Astrocyte of the hippocampus (primary cell): ENCODE results near the gene IDS.
"Not testable (repeated sequence)": the region's sequence is repeated elsewhere in the genome, so short reads cannot be mapped to it uniquely, and the experiment has no call there.

Experiments
- DNase-seq: peaks from one replicate; pipeline ENCODE4 v3.0.0; 2011; ENCODE audit warnings: low read depth, low spot score

IDS gene, protein sequence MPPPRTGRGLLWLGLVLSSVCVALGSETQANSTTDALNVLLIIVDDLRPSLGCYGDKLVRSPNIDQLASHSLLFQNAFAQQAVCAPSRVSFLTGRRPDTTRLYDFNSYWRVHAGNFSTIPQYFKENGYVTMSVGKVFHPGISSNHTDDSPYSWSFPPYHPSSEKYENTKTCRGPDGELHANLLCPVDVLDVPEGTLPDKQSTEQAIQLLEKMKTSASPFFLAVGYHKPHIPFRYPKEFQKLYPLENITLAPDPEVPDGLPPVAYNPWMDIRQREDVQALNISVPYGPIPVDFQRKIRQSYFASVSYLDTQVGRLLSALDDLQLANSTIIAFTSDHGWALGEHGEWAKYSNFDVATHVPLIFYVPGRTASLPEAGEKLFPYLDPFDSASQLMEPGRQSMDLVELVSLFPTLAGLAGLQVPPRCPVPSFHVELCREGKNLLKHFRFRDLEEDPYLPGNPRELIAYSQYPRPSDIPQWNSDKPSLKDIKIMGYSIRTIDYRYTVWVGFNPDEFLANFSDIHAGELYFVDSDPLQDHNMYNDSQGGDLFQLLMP

DNA sequence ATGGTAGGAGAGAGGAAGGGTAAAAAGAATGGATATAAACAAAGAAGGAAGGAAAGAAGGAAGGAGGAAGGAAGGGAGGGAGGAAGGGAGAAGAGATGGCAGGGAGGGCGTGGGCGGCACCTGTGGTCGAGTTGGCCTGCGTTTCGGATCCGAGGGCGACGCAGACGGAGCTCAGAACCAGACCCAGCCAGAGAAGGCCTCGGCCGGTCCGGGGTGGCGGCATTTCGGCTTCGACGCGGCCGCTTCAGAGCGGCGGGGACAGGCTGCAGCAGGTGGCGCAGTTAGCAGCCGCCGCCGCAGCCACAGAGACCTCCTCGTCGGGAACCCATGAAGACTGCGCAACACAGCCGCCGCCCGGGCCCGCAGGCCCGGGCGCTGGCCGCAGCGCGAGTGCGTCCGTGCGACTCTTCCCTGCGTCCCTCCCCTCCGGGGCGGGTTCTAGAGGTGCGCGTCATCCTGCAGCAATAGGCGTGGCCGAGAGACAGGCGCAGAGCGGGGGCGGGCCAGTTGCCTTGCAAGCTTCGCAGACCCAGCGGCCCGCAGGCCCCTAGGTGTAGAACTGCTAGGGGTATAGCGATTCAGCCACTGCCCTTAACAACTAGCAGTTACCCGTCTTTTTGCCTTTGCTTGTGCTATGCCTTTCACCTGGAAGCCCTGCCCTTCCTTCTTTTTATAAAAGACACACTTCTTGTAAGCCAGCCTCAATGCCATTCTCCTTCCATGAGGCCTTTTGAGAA, at the start of gene IDS:
Gene IDS, minus strand, starts transcription at position 392 of the 737 bp plus-strand sequence. Its CDS starts 169 bp downstream, at position 223.
- DNase-seq, result peak; percentile 91

DNA sequence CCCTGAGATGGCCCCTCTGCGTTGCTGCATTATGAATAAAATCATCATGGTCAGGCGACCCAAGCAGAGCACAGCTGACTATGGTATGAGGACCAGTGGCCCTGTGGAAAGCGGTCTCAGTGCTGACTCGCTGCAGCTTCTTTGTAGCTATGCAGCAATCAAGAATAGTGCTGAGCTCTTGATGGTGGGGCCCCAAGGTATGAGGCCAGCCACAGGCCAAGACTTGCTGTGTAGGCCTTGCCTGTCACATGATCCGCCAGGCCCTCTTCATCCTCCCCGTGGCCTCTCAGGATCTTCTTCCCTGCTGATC, 46.8 kb upstream of the IDS start:
- DNase-seq, result not testable (repeated sequence)

DNA sequence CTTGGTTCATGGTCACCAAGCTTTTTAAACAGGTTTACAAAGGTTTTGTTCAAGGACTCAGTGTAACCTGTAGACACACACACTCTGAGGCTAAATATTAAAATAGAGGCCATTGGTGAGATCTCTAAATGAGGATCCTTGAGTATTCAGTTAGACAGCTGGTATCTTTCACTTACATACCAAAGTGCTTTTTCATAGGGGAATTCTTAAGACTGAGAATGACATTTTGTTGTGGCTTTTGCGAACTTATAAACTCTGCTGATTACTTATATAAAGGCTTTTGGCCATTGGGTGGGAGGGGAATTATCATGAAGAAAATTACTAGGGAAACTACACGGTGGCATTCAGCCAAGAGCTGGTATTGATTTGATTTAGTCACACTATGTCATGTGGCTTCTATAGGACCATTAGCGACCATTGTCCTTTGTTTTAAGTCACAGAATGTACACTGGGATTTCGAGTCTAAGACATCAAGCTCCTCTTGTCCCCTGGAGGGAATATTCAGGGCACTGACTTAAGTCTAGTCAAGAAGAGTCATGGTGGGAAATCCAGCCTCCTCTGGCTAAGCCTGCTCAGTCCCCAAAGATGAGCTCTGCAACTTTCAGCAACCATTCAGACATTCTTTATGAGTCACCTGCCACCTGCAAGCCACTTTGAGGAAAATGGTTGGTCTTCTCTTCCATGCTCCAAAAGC, 46.3 kb upstream of the IDS start:
- not testable (repeated sequence) for DNase-seq

DNA sequence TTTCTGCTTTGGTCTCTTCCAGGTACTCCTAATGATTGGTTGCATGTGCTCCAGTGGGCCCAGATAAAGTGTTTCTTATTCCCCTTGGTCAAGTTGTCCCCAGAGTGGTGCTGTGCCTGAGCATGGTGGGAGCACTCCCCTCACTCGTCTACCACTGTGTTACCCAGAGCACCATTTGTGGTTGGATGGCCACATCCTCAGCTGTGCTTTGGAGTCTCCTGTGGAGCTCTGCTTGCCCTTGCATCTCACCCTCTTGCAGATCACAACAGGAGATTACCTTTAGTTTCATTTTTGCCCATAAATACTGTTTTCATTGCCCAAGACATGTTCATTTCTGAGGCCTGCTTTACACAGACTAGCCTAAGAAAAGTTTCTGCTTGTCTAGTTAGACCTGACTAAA, 45.3 kb upstream of the IDS start:
- DNase-seq, result not testable (repeated sequence)

DNA sequence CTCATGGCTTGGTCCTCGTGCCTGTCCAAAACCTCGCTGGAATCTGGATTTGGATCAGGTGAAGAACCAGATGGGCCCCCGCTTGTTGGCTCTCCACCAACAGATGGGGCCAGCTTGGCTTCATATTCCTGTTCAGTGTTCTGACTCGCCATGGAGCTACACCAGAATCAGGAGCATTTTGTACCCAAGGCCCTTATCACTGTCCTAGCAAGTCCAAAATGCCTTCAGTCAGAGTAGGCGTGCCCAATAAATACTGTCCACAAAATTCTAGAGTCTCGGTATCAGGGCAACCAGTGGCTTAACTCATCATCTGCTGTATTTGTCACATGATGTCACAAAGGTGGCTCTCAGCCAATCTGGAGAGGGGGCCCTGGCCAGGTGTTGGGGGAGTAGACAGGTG, 44.6 kb upstream of the IDS start, which contains the start of gene HSFX3:
Gene HSFX3, minus strand, starts transcription at position 224 of the 400 bp plus-strand sequence. Its CDS starts 72 bp downstream, at position 152.
- not testable (repeated sequence) for DNase-seq

DNA sequence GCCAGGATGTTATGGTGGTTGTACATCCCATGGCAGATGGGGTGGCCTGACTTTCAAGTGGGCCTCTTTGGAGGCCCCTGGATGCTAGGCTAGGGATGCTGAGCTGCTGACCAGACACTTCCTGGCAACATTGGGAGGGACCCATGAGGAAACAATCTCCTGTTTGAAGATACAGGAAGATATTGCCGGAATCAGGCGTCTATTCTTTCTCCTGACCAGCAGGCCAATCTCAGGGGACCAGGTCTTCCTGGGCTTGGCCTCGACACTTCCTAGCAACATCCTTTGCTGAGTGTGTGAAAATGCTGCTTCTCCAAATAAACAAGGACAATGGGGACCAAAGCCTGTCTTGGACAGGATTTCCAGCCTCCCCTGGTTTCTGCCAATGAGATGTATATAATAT, 42.7 kb upstream of the IDS start:
- DNase-seq, result not testable (repeated sequence)

DNA sequence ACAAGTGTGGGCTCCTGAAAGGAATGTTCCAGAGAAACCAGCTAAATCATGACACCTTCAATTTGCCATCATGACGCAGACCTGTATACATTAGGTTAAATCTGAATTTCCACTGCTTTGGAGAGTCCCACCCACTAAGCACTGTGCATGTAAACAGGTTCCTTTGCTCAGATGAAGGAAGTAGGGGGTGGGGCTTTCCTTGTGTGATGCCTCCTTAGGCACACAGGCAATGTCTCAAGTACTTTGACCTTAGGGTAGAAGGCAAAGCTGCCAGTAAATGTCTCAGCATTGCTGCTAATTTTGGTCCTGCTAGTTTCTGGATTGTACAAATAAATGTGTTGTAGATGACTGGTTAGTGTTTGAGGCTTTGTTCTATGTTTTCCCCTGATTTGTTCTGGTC, 41.9 kb upstream of the IDS start:
- DNase-seq, result not testable (repeated sequence)

DNA sequence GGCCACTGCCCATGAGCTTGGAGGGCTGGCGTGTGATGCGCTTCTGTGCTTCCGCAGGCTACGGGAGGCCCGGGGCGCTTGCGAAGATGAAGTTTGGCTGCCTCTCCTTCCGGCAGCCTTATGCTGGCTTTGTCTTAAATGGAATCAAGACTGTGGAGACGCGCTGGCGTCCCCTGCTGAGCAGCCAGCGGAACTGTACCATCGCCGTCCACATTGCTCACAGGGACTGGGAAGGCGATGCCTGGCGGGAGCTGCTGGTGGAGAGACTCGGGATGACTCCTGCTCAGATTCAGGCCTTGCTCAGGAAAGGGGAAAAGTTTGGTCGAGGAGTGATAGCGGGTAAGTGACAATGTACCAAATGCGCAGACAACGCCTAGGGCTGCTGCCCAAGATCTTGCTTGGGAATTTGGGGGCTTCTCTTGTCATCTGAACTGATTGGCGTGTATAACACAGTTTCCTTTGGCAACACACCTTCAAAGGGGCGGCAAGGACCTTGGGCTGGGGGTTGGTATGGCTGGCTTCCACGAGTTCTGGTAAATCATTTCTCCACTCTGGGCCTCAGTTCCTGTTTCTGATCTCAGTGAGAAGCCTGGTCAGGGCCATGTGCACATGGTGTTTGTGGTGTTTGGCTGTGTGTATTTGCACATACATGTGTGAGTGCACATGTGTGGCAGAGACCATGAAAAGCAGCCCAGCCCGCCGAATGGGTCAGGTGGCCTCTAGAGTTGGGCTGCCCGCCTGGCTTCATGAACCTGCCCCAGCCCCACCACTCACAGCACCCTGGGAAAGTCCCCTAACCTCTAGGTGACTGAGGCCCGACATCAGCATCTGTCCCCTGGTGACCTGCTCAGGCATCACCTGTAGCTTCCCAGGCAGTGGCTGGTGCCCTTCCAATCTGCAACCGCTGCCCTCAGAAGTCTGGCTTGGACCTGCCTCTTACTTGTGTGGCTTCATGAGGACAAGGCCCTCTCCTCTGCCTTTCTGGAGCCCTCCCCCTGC, 40.7 kb upstream of the IDS start:
- DNase-seq, result peak; percentile 28

DNA sequence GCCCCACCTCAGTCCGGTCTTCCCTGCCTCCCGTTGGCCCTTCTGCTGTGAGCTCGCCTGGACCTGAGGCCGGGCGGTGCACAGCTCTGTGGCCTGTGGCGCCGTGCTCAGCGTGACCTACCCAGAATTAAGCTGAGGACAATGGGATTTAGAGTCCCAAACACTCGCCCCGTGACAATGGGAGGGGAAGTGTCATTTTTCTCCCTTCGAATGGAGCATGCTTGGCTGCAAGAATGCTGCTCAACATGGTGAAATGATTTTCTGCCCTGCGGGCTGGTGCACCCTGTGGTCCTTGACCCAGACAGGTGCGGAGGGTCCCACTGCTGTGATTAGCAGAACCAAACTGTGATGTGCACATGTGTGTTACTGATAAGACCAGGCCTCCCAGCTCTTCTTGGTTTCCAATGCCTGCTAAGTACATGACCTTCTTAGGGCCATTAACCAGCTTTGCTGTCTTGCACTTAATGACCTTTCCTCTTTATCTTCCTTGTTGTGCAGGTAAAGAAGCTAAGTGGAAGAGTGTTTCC, 36.5 kb upstream of the IDS start:
- DNase-seq, result no peak

DNA sequence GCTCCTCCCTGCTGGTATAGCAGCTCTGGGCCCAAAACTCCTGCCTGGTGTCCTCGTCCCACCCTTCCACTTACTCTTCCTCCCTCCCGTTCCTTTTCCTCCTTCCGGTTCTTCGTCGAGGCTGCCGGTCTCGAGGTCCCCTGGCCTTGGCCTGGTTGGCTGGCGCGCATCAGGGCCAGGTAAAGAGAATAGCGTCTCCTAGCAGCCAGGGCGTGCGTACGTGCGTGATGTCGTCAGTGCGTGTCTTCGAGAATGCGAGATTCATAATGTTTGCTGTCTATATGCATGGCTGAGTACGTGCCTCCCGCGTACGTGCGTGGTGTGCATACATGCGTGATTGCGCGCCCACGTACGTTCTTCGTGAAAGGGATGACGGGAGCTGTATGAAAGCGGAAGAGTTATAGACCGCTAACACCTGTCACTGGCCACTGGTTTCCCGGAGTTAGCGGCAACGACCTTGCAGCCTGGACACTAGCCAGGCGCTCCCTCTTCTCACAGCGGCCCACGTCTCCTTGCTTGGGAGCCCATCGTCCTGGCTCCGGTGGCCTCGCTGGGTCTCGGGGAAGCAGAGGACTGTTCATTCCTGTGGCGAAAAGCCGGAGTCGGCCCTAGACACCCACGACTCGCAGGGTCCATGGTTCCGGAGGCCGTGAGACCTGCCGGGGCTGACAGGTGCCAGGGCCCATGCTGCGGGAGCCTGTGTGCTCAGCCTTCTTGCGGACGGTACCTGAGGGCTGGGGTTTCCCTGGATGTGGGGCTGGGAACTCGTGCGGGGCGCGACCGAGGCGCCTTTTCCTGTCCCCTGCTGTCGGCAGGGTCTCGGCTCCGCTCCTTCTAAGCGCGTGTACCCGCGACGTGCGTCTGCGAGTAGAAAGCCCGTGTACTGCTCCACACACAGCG, 35.8 kb upstream of the IDS start, which contains the start of gene EOLA1:
Gene EOLA1, plus strand, starts transcription at position 392 of the 900 bp plus-strand sequence. CDS start 4,619 bp downstream, outside the sequence.
- DNase-seq, result peak; percentile 92

DNA sequence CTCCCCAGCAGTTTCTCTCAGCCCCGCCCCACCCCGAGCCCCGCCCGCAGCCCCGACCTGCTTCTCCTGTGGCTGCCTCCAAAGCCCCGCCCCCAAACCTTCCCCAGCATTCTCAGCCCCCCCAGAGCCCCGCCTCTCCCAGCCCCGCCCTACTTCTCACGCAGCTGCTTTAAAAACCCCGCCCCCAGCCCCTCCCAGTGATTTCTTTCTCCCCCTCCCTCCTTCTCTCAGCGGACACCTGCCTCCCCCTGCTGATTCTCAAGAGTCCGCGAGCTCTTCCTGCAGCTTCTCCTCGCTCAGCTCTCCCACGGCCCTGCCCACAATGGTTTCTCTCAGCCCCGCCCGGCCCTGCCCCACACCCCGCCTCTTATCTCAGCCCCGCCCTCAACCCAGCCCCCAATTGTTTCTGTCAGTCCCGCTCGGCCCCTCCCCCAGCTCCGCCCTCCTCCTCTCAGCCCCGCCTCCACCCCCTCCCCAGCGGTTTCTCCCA, 35.1 kb upstream of the IDS start:
- peak; percentile 93 for DNase-seq

DNA sequence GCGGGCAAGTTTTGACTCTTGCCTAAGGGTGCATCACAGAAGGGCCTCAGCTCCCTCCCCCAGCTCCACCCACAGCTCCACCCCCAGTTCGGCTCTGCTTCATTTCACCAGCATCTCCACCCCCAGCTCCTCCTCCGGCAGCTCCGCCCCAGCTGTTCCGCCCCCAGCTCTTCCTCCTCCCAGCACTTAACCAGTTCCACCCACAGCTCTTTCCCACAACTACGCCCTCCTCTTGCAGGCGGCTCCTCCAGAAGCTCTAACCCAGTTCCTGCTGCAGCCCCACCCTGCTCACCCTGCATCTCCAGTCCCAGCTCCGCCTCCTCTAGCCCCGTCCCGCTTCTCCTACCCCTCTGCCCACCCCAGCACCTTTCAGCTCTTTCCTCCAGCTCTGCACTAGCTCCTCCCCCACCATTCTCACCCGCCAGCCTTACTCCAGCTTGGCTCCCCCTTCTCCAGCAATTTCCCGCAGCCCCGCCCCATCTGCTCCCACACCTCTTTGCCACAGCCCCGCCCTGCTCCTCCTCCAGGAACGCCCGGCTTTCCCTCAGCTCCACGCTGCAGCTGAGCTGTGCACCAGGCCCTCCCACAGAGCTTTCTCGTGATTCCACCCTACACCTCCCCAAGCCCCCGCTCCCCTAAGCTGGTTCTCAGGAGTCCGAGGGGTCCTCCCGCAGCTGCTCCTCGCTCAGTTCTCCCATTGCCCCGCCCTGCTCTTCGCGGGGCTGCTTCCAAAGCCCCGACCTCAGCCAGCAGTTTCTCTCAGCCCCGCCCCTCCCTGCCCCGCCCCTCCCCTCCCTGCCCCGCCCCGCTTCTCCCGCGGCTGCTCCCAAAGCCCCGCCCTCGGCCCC, 34.4 kb upstream of the IDS start:
- peak; percentile 93 for DNase-seq

DNA sequence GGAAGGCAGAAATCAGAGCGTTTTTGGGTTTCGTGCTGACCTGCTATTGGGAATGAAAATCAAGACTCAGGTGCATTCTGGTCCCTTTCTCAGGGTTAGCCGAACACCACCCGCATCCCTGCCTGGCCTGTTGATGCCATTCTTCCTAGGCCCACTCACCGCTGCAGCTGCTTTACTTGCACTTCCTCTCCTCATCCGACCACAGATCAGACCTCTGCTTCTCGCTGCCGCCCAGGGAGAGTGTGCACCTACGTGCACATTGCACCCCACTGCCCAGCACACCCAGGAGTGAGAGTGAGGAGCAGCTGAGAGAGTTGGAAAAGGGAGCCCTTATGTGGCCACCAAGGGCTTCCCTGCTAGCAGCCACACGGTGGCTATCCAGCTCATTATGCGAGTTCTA, 32.4 kb upstream of the IDS start:
- DNase-seq, result not testable (repeated sequence)

DNA sequence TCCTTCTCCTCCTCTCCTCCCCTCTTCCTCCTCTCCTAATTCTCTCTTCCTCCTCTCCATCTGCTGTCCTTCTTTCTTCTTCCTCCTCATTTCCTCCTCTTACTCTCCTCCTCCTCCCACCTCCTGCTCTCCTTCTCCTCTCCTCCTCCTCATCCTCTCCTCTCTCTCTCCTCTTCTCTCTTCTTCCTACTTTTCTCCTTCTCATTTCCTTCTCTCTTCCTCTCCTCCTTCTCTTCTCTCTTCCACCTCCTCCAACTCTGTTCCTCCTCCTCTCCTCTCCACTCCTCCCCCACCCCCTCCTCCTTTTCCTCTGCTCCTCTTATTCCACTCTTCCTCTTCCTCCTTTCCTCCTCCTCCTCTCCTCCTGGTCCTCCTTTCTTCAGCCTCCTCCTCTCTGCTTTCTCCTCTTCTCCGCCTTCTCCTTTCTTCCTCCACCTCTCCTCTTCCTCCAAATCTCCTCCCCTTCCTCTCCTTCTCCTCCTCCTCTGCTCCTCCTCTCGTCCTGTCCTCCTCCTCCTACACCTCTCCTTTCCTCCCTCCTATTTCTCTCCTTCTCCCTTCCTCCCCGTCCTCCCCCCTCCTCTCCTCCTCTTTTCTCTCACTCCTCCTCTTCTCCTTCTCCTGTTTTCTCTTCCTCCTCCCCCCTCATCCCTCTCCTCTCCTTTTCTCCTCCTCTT, 30.0 kb upstream of the IDS start:
- DNase-seq, result not testable (repeated sequence)

DNA sequence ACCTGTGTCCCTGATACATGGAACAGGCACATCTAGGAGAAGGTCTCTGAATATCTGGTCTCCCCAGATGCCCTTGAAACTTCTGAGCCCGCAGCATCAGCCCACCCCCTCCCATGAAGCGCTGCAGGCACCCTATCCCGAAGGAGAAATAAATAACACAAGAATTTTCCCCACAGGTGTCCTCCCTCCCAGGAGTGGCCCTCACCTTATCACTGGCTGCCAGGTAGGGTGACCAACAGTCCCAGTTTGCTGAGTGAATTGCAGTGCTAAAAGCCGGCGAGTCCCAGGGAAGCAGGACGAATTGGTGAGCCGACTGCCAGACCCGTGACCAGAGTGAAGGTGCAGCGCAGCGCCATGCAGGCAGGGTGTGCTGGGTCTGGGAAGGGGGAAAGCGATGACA, 28.9 kb upstream of the IDS start:
- DNase-seq, result not testable (repeated sequence)

DNA sequence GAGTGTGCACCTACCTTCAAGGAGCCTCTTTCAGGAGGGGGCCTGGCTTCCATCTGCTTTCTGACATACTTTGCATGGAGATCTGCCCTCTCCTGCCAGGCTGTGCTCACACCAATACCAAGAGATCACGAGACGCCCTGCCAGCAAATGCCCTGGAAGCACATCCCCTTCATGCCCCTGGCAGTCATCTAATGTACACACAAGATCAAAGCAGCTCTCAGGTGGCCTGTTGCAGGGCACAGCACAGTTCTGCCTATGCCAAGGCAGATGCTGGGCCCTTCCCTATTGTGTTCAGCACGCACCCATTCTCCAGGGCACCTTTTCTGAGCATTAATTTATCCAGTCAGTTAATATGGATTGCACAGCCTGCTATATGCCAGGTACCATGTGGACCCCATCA, 27.8 kb upstream of the IDS start:
- not testable (repeated sequence) for DNase-seq

DNA sequence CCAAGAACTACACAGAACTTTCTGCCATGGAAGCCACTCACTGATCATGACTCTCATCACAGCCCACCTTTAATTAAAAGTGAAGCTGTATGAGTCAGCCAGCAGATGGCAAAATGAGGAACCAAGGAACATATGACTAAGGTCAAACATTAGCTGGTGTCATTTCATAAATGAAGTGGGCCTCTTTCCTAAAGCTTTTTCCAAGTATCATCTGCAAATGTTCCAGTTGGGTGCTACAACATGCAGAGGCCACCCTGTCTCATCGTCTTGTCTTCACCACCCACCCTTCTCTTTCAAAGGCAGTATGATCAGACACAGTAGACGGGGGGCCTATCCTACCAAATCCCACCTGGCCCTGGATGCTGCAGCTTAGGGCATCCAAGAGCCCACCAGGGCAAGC, 26.5 kb upstream of the IDS start:
- no peak for DNase-seq

DNA sequence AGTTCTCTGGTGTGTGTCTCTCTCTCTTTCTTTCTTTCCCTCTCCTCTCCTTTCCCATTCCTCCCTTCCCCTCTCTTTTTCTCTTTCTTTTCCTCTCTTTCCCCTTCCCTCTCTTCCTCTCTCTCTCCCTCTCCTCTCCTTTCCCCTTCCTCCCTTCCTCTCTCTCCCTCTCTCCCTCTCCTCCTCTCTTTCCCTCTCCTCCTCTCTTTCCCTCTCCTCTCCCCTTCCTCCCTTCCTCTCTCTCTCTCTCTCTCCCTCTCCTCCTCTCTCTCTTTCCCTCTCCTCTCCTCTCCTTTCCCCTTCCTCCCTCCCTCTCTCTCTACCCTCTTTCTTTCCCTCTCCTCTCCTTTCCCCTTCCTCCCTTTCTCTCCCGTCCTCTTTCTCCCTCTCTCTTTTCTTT, 23.3 kb upstream of the IDS start:
- no peak for DNase-seq
